CD14-positive monocyte (primary cell): ENCODE results near the gene KSR1. TPM values are rescaled to one million over a fixed set of nuclear protein-coding genes. Genes with fewer than 3 reads are reported as not detected.
A peak's percentile ranks its signal among the peaks of the same experiment; 100 is the strongest.

Experiments
- DNase-seq, 3 donors: peaks; one replicate each; pipeline ENCODE4 v3.0.0-alpha.2; 2011 to 2022
- H2AFZ ChIP-seq: 2 replicates; pipeline ENCODE4 v1.6.0; 2012; ENCODE audit warnings: mild to moderate bottlenecking, low read depth, low read length, inconsistent platforms; ENCODE audit not compliant: insufficient read depth, poor library complexity, severe bottlenecking
- H3K27ac ChIP-seq, 2 donors: 1 replicate in 1 of 2; 2 replicates in 1 of 2; pipeline ENCODE4 v1.5.1; 2012 to 2013; ENCODE audit warnings: low read length in 2 of 2, control low read depth in 1 of 2, inconsistent platforms in 1 of 2, low read depth in 1 of 2, mild to moderate bottlenecking in 1 of 2
- H3K27me3 ChIP-seq, 2 donors: one replicate each; pipeline versions ENCODE4 v1.6.0 to v1.6.1; 2011 to 2013; ENCODE audit warnings: low read length in 2 of 2; ENCODE audit not compliant: control insufficient read depth in 2 of 2, insufficient read depth in 2 of 2
- H3K36me3 ChIP-seq, 2 donors: replicated peaks in 1 of 2; 1 replicate in 1 of 2; 2 replicates in 1 of 2; pipeline versions ENCODE4 v1.5.1 to v1.6.1; 2012 to 2013; ENCODE audit warnings: low read length in 2 of 2, control low read depth in 1 of 2, inconsistent platforms in 1 of 2, mild to moderate bottlenecking in 1 of 2; ENCODE audit not compliant: insufficient read depth in 2 of 2, control insufficient read depth in 1 of 2
- H3K4me1 ChIP-seq, 2 donors: 1 replicate in 1 of 2; 2 replicates in 1 of 2; pipeline versions ENCODE4 v1.5.1 to v1.6.1; 2012 to 2013; ENCODE audit warnings: low read length in 2 of 2, control low read depth in 1 of 2, inconsistent platforms in 1 of 2, mild to moderate bottlenecking in 1 of 2, moderate library complexity in 1 of 2; ENCODE audit not compliant: insufficient read depth in 2 of 2, control insufficient read depth in 1 of 2
- H3K4me2 ChIP-seq: replicated peaks from 2 replicates; pipeline ENCODE3; 2012; ENCODE audit warnings: low read length, moderate library complexity, mild to moderate bottlenecking; ENCODE audit not compliant: poor library complexity, severe bottlenecking; ENCODE audit errors: extremely low read depth
- H3K4me3 ChIP-seq, 3 experiments: fragments of 200-600 bp in 1 of 3; sonication (generic) in 1 of 3; replicated peaks in 1 of 3; 1 replicate in 2 of 3; 2 replicates in 1 of 3; pipeline ENCODE4 v1.5.1; 2011 to 2013; ENCODE audit warnings: low read length in 3 of 3, mild to moderate bottlenecking in 3 of 3, control low read depth in 2 of 3, low read depth in 2 of 3, inconsistent platforms in 1 of 3, moderate library complexity in 1 of 3
- H3K79me2 ChIP-seq: 2 replicates; pipeline ENCODE4 v1.6.0; 2012; ENCODE audit warnings: mild to moderate bottlenecking, control low read depth, inconsistent platforms, low read length, moderate library complexity; ENCODE audit not compliant: insufficient read depth
- H3K9ac ChIP-seq: 2 replicates; pipeline ENCODE4 v1.6.0; 2017; ENCODE audit warnings: low read length, mild to moderate bottlenecking; ENCODE audit not compliant: insufficient read depth, poor library complexity, severe bottlenecking
- H3K9me3 ChIP-seq, 2 donors: replicated peaks in 1 of 2; 1 replicate in 1 of 2; 2 replicates in 1 of 2; pipeline versions ENCODE4 v1.5.1 to v1.6.1; 2012 to 2013; ENCODE audit warnings: low read length in 2 of 2, control low read depth in 1 of 2; ENCODE audit not compliant: control insufficient read depth in 1 of 2, insufficient read depth in 1 of 2
- H4K20me1 ChIP-seq: 2 replicates; pipeline ENCODE4 v1.6.0; 2012; ENCODE audit warnings: mild to moderate bottlenecking, low read length, control low read depth, moderate library complexity; ENCODE audit not compliant: insufficient read depth
- H3K27ac Mint-ChIP-seq, 7 donors: one replicate each; pipeline ENCODE4 v1.8.0; 2020; ENCODE audit warnings: mild to moderate bottlenecking in 7 of 7, mixed read lengths in 7 of 7, moderate library complexity in 6 of 7, inconsistent platforms in 2 of 7
- H3K27me3 Mint-ChIP-seq, 3 donors: one replicate each; pipeline ENCODE4 v1.8.0; 2021 to 2022; ENCODE audit warnings: low read depth in 3 of 3, mild to moderate bottlenecking in 3 of 3, mixed read lengths in 3 of 3, moderate library complexity in 3 of 3, inconsistent platforms in 1 of 3
- H3K36me3 Mint-ChIP-seq, 2 donors: one replicate each; pipeline ENCODE4 v1.8.0; 2020; ENCODE audit warnings: mixed read lengths in 2 of 2, inconsistent platforms in 1 of 2, mild to moderate bottlenecking in 1 of 2
- H3K4me1 Mint-ChIP-seq: one replicate; pipeline ENCODE4 v1.8.0; 2020; ENCODE audit warnings: mild to moderate bottlenecking, mixed read lengths
- H3K4me3 Mint-ChIP-seq, 2 donors: one replicate each; pipeline ENCODE4 v1.8.0; 2020; ENCODE audit warnings: mild to moderate bottlenecking in 2 of 2, mixed read lengths in 2 of 2, moderate library complexity in 1 of 2
- H3K9me3 Mint-ChIP-seq, 7 donors: one replicate each; pipeline ENCODE4 v1.8.0; 2020 to 2022; ENCODE audit warnings: mixed read lengths in 7 of 7, mild to moderate bottlenecking in 6 of 7, moderate library complexity in 6 of 7, inconsistent platforms in 2 of 7
- WGBS: methylation state at CpG from one replicate; pipeline ENCODE4 v1.1.5; 2013; ENCODE audit warnings: missing lambda C conversion rate; ENCODE audit not compliant: insufficient coverage; 5-methylcytosine and 5-hydroxymethylcytosine counted together
- intact Hi-C, 2 donors: fragments of 100-400 bp; cut with micrococcal nuclease; formaldehyde crosslinking; loops; one replicate each; pipeline versions ENCODE4 v1.15.0 to v1.15.1; 2023
- polyA plus RNA-seq, 3 donors: library from polyadenylated mRNA; depleted of rRNA in 1 of 3; unstranded in 2 of 3; stranded (reverse) in 1 of 3; fragments of 300-500 nt in 2 of 3; fragments of >200 nt in 1 of 3; fragmentation: Illumina TruSeq in 2 of 3; gene quantifications; 1 replicate in 2 of 3; 2 replicates in 1 of 3; pipeline ENCODE4 v1.2.3, GENCODE V29; 2012 to 2021
- TF ChIP-seq, protein P1 (sequence below): fragments of 200-600 bp; IDR thresholded peaks from one replicate; pipeline ENCODE4 v1.8.0; 2022; ENCODE audit warnings: antibody characterized with exemption, mild to moderate bottlenecking

The KSR1 gene
- polyA plus RNA-seq, 3 donors = 1.2 to 111 (median 4.2) TPM

GRCh38 chr17:27454089-27454488 lies 2.2 kb upstream of the KSR1 start:
- H3K4me3 Mint-ChIP-seq = no peak overlapping the region
- peaks cover 3 to 10% of the 10 kb centered on the region in 2 donors for H3K36me3 Mint-ChIP-seq
- peaks cover 17 to 23% of the 10 kb centered on the region in 2 donors for H3K4me1 ChIP-seq
- H3K27ac Mint-ChIP-seq = no peak overlapping the region
- WGBS = 100% methylated on average over 1 of the region's 4 CpGs
- no peaks in the 10 kb centered on the region for H3K9me3 ChIP-seq
- no peak overlapping the region for H3K27ac ChIP-seq
- no peaks in the 10 kb centered on the region for H3K36me3 ChIP-seq
- TF ChIP-seq, protein P1, sequence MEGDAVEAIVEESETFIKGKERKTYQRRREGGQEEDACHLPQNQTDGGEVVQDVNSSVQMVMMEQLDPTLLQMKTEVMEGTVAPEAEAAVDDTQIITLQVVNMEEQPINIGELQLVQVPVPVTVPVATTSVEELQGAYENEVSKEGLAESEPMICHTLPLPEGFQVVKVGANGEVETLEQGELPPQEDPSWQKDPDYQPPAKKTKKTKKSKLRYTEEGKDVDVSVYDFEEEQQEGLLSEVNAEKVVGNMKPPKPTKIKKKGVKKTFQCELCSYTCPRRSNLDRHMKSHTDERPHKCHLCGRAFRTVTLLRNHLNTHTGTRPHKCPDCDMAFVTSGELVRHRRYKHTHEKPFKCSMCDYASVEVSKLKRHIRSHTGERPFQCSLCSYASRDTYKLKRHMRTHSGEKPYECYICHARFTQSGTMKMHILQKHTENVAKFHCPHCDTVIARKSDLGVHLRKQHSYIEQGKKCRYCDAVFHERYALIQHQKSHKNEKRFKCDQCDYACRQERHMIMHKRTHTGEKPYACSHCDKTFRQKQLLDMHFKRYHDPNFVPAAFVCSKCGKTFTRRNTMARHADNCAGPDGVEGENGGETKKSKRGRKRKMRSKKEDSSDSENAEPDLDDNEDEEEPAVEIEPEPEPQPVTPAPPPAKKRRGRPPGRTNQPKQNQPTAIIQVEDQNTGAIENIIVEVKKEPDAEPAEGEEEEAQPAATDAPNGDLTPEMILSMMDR = no peak
- no peaks in the 10 kb centered on the region for H3K27me3 ChIP-seq
- no peaks in the 10 kb centered on the region for H3K9me3 Mint-ChIP-seq
- H2AFZ ChIP-seq = no peak overlapping the region
- peaks cover 31% of the 10 kb centered on the region for H3K4me1 Mint-ChIP-seq
- no peak overlapping the region for H3K4me2 ChIP-seq
- H4K20me1 ChIP-seq = peaks cover 20% of the 10 kb centered on the region
- H3K27me3 Mint-ChIP-seq = peaks cover 2 to 8% (median 7%) of the 10 kb centered on the region in 3 donors
- no peak overlapping the region for H3K4me3 ChIP-seq
- peaks cover 26% of the 10 kb centered on the region for H3K79me2 ChIP-seq
- intact Hi-C loops = no loop called here
- DNase-seq = no peak
- no peak overlapping the region for H3K9ac ChIP-seq

- peaks cover 2 to 8% (median 5%) of the 10 kb centered on the region in 3 donors for H3K27me3 Mint-ChIP-seq
- peak overlapping the region; percentile 99 for H3K4me2 ChIP-seq
- H3K9me3 Mint-ChIP-seq = no peaks in the 10 kb centered on the region
- peaks cover 7% of the 10 kb centered on the region in 2 donors for H3K36me3 ChIP-seq
- H3K27me3 ChIP-seq = no peaks in the 10 kb centered on the region
- H3K79me2 ChIP-seq = peaks cover 39% of the 10 kb centered on the region
- peaks cover 32% of the 10 kb centered on the region for H4K20me1 ChIP-seq
- H3K9me3 ChIP-seq = no peaks in the 10 kb centered on the region
- no peak overlapping the region for H3K27ac ChIP-seq
- peak overlapping the region in 4 of 7 donors; percentile 9 to 69 (median 24) for H3K27ac Mint-ChIP-seq
- H2AFZ ChIP-seq = peak overlapping the region; percentile 95
- H3K4me3 ChIP-seq = peak overlapping the region; percentile 37 to 89 (median 54)
- 50% methylated on average over 10 of the region's 12 CpGs for WGBS
- no peak for DNase-seq
- H3K36me3 Mint-ChIP-seq = peaks cover 15 to 22% of the 10 kb centered on the region in 2 donors
- no peak overlapping the region for H3K9ac ChIP-seq
- H3K4me3 Mint-ChIP-seq = peak overlapping the region; percentile 72 to 81
- TF ChIP-seq, protein P1 = no peak
- peaks cover 38% of the 10 kb centered on the region for H3K4me1 Mint-ChIP-seq
- intact Hi-C loops = loop anchor here (5.0 kb wide), 2 partner anchors 37 to 77 kb away; no protein-coding TSS in a partner anchor
- peaks cover 19 to 23% of the 10 kb centered on the region in 2 donors for H3K4me1 ChIP-seq
Observed at GRCh38 chr17:27455236-27455913, 873 bp upstream of the KSR1 start.
